ENCODE measurements around the gene SLC25A38. TPM values are rescaled to one million over a fixed set of nuclear protein-coding genes. Genes with fewer than 3 reads are reported as not detected.

SLC25A38 gene
- total RNA-seq, 1 experiment from 2014 or later: 29.7 TPM

DNA sequence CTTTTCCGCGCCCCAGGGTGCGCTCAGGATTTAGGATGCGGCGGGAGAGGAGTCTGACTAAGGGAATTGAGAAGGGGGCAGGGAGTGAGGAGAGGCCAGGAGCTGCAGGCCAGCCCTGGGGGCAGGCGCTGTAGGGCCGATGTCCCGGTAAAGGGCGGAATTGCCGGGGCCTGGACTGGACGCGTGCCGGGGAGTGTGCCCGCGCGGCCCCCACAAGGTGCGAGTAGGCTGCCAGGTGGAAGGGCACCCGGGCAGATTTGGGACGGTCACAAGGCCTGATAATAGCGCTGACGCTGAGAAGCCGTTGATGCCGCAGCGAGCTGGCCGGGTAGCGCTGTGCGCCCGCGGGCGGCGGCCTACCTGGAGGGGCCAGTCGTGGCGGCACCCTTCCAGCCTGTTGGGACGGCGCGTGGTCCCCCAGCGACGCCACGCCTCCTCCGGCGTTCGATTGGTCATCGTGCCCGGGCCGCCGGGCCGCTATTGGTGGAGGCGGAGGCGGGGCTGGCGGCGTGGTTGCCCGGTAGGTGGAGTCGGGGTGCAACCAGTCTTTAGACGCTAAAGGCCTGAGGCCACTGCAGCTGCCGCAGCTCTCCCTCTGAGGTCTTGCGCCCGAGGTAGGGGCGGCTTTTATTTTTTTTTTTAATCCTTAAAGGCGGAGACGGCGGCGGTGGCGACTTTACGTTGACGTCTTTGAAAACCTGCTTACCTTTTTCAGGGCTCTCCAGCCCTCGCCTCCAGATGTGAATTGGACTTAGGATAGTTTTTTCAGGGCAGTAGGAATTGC, 903 bp downstream of the SLC25A38 start:
- Histone ChIP-seq H3F3A (ENCODE audit: low read length, unreplicated experiment) (no peaks in the 10 kb centered on the region), H3K4me3 (ENCODE audit: low read length) (peak overlapping the region; percentile 73), H3K9ac (ENCODE audit: low read length) (peak overlapping the region; percentile 83), H3K36me3 (ENCODE audit: low read depth, low read length) (no peaks in the 10 kb centered on the region), H3K79me2 (ENCODE audit: low read length) (peaks cover 49% of the 10 kb centered on the region), H2AFZ (ENCODE audit: low read length) (peak overlapping the region; percentile 82), H3K9me2 (replicated peaks; ENCODE audit: low read length) (no peaks in the 10 kb centered on the region), H3K9me3 (ENCODE audit: low read length) (no peaks in the 10 kb centered on the region), H3K4me1 (ENCODE audit: insufficient read depth, low read length) (peaks cover 23% of the 10 kb centered on the region), H3K27me3 (ENCODE audit: low read length) (no peaks in the 10 kb centered on the region), H4K20me1 (ENCODE audit: low read length) (peaks cover 44% of the 10 kb centered on the region), H3K4me2 (ENCODE audit: low read length) (peak overlapping the region; percentile 96), H3K27ac (ENCODE audit: low read length) (peak overlapping the region; percentile 66)
- peak; percentile 83 for ATAC-seq
- BruUV-seq (replicated peaks): no TSS peak
- DNase-seq: peak; percentile 96
- intact Hi-C loops (cut with micrococcal nuclease): loop anchor here (1.0 to 10.0 kb wide), 4 partner anchors 22 to 1249 kb away; partner anchors contain the start of genes ACAA1, MYD88 and RPSA
- CTCF ChIA-PET: interaction anchor here (0.6 kb wide), 1 partner anchor 59 kb away, joined by 5 read pairs; no protein-coding TSS in a partner anchor
- POLR2A ChIA-PET (ENCODE audit: unreplicated experiment): interaction anchor here (0.6 kb wide), 1 partner anchor 158 kb away, joined by 3 read pairs; no protein-coding TSS in a partner anchor
- TF ChIP-seq EZH2phosphoT487 (IDR thresholded peaks at IDR 0.05; ENCODE audit: borderline replicate concordance, low read length) (no peak), EZH2 (IDR thresholded peaks at IDR 0.05; ENCODE audit: low read length, unreplicated experiment) (no peak)
- TF ChIP-seq, protein P1, sequence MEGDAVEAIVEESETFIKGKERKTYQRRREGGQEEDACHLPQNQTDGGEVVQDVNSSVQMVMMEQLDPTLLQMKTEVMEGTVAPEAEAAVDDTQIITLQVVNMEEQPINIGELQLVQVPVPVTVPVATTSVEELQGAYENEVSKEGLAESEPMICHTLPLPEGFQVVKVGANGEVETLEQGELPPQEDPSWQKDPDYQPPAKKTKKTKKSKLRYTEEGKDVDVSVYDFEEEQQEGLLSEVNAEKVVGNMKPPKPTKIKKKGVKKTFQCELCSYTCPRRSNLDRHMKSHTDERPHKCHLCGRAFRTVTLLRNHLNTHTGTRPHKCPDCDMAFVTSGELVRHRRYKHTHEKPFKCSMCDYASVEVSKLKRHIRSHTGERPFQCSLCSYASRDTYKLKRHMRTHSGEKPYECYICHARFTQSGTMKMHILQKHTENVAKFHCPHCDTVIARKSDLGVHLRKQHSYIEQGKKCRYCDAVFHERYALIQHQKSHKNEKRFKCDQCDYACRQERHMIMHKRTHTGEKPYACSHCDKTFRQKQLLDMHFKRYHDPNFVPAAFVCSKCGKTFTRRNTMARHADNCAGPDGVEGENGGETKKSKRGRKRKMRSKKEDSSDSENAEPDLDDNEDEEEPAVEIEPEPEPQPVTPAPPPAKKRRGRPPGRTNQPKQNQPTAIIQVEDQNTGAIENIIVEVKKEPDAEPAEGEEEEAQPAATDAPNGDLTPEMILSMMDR (conservative IDR thresholded peaks at IDR 0.05; ENCODE audit: low read depth, low read length): no peak

DNA sequence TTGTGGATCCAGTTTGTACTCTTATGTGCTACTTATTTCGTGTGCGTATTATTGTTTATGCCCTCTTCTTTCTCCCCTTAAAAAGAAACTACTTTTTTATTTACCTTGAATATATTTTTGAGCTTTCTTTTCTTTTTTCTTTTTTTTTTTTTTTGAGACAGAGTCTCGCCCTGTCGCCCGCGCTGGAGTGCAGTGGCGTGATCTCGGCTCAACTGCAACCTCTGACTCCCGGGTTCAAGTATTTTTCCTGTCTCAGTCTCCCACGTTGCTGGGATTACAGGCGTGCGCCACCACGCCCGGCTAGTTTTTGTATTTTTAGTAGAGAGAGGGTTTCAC, 1.5 kb downstream of the SLC25A38 start:
- Histone ChIP-seq H4K20me1 (ENCODE audit: low read length) (peaks cover 44% of the 10 kb centered on the region), H3K36me3 (ENCODE audit: low read depth, low read length) (0 out of 2 replicates have a peak, but pooled peaks cover 5% of the 10 kb centered on the region), H3K9me2 (replicated peaks; ENCODE audit: low read length) (no peaks in the 10 kb centered on the region), H3K9ac (ENCODE audit: low read length) (peak overlapping the region; percentile 47; the same call in 1 of the 2 replicates), H3K4me2 (ENCODE audit: low read length) (peak overlapping the region; percentile 96), H3K4me3 (ENCODE audit: low read length) (peak overlapping the region; percentile 73), H3K4me1 (ENCODE audit: insufficient read depth, low read length) (peaks cover 23% of the 10 kb centered on the region), H3K9me3 (ENCODE audit: low read length) (no peaks in the 10 kb centered on the region), H2AFZ (ENCODE audit: low read length) (peak overlapping the region; percentile 82; the same call in 1 of the 2 replicates), H3K27me3 (ENCODE audit: low read length) (no peaks in the 10 kb centered on the region), H3K79me2 (ENCODE audit: low read length) (peaks cover 55% of the 10 kb centered on the region), H3F3A (ENCODE audit: low read length, unreplicated experiment) (no peaks in the 10 kb centered on the region), H3K27ac (ENCODE audit: low read length) (no peak overlapping the region)
- CTCF ChIA-PET: no interaction called here
- ATAC-seq (no peak), DNase-seq (no peak)
- POLR2A ChIA-PET (ENCODE audit: unreplicated experiment): interaction anchor here (0.6 kb wide), 1 partner anchor 158 kb away, joined by 3 read pairs; no protein-coding TSS in a partner anchor
- BruUV-seq (replicated peaks): no TSS peak
- intact Hi-C loops (cut with micrococcal nuclease): loop anchor here (1.0 to 10.0 kb wide), 4 partner anchors 22 to 1250 kb away; partner anchors contain the start of genes ACAA1, MYD88 and RPSA
- no peak for TF ChIP-seq EZH2 (IDR thresholded peaks at IDR 0.05; ENCODE audit: low read length, unreplicated experiment)
- TF ChIP-seq EZH2phosphoT487 (IDR thresholded peaks at IDR 0.05; ENCODE audit: borderline replicate concordance, low read length): no peak

DNA sequence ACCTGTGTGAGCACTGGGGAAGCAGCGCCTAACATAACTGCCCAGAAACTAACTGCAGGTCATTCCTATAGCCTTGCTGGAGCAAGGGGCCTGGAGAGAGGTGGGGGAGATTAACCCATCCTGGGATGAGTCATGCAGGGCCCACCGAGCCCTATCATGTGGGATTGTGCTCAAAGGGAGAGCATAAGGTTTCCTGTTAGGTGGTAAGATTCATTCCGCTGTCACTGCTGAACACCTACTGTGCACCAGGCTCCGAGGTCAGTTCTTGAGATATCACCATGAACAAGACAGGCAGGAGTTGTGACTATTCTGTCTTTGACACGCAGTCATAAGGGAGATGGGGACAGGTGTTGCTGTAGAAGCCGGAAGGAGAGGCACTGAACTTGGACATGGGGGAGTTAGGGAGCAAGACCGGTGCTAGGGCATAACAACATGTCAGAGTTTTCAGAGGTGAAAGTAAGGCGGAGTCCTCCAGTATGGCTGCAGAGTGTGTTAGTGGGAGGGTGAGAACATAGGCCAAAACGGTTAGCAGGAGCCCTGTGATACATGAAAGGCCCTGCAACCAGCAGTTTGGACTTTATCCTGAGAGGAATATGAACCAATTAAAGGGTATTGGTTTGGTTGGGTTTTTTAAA, 2.4 kb downstream of the SLC25A38 start:
- Histone ChIP-seq H3K79me2 (ENCODE audit: low read length) (peaks cover 58% of the 10 kb centered on the region), H2AFZ (ENCODE audit: low read length) (no peak overlapping the region), H3K4me3 (ENCODE audit: low read length) (peak overlapping the region; percentile 73; the same call in 1 of the 2 replicates), H3K9me2 (replicated peaks; ENCODE audit: low read length) (no peaks in the 10 kb centered on the region), H3K36me3 (ENCODE audit: low read depth, low read length) (peaks cover 12% of the 10 kb centered on the region), H3K9ac (ENCODE audit: low read length) (no peak overlapping the region), H3K27ac (ENCODE audit: low read length) (no peak overlapping the region), H3F3A (ENCODE audit: low read length, unreplicated experiment) (no peaks in the 10 kb centered on the region), H3K27me3 (ENCODE audit: low read length) (no peaks in the 10 kb centered on the region), H3K9me3 (ENCODE audit: low read length) (no peaks in the 10 kb centered on the region), H3K4me2 (ENCODE audit: low read length) (peak overlapping the region; percentile 96), H4K20me1 (ENCODE audit: low read length) (peaks cover 44% of the 10 kb centered on the region), H3K4me1 (ENCODE audit: insufficient read depth, low read length) (peaks cover 23% of the 10 kb centered on the region)
- BruUV-seq (replicated peaks): no TSS peak
- intact Hi-C loops (cut with micrococcal nuclease): loop anchor here (10.0 kb wide), 2 partner anchors 261 to 1251 kb away; partner anchors contain the start of genes ACAA1 and MYD88
- TF ChIP-seq EZH2phosphoT487 (IDR thresholded peaks at IDR 0.05; ENCODE audit: borderline replicate concordance, low read length) (no peak), EZH2 (IDR thresholded peaks at IDR 0.05; ENCODE audit: low read length, unreplicated experiment) (no peak)
- TF ChIP-seq, protein P1 (conservative IDR thresholded peaks at IDR 0.05; ENCODE audit: low read depth, low read length): no peak
- CTCF ChIA-PET: no interaction called here
- DNase-seq: no peak
- POLR2A ChIA-PET (ENCODE audit: unreplicated experiment): no interaction called here
- no peak for ATAC-seq

Measured in PC-3 (cell line).